Subcutaneous adipose tissue (tissue), 4 donors: ENCODE measurements around the gene TNFRSF4. TPM values are rescaled to one million over a fixed set of nuclear protein-coding genes. Genes with fewer than 3 reads are reported as not detected.

Source experiments
- CTCF ChIP-seq: fragments of 450-650 bp; IDR thresholded peaks from one replicate; pipeline ENCODE4 v1.5.1; 2016; ENCODE audit warnings: low read depth, mild to moderate bottlenecking, control low read depth, antibody characterized with exemption, moderate library complexity
- total RNA-seq, 4 donors: library from RNA; depleted of rRNA; stranded (reverse); fragments of >200 nt; gene quantifications; one replicate each; pipeline ENCODE4 v1.1.0, GENCODE V29; 2016

Gene TNFRSF4
- total RNA-seq, 4 donors from 2014 or later: 0.68 to 4.7 (median 1.6) TPM; not detected in 1

DNA sequence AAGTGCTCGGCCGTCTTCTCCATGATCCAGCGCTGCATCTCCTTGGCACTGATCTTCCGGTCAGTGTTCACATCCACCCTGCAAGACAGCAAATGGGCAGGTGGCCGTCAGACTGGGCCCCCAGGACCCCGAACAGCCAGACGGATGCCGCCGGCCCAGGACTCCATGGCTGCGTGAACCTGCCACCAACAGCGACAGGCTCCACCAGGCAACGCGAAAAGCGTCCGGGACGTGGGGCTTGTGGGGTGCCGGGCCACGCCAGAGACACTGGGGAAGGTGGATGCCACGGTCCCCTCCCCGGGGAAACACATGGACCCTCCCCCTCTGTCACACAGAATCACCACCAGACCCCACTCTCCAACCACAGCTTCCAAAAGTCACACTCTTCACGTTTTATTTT lies 9.9 kb upstream of the TNFRSF4 start:
- no peak for TF ChIP-seq CTCF

GRCh38 chr1:1223321-1223720 lies 9.4 kb upstream of the TNFRSF4 start:
- TF ChIP-seq CTCF: no peak

DNA sequence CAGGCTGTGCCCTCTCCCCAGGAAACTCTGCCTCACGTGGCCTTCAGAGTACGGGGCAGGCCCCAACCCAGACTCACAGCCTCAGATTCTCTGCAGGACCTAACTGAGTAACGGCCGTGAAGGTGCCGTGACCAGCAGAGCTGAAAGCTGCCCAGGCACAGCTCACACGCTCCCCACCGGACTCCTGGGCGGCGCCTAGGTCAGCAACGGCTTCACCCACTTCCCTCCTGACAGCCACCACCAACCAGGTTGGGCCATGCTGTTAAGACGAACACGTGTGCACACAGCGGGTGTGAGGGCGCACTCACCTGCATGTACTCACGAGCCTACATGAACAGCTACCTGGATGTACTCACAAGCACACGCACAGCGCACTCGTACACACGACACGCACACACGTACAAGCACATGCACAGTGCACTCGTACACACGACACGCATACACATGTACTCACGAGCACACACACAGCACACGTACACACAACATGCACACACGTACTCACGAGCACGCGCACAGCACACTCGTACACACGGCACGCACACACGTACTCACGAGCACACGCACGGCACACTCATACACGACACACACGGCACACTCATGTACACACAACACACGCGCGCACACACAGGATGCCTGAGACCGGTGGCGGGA lies 8.7 kb upstream of the TNFRSF4 start:
- TF ChIP-seq CTCF: no peak

DNA sequence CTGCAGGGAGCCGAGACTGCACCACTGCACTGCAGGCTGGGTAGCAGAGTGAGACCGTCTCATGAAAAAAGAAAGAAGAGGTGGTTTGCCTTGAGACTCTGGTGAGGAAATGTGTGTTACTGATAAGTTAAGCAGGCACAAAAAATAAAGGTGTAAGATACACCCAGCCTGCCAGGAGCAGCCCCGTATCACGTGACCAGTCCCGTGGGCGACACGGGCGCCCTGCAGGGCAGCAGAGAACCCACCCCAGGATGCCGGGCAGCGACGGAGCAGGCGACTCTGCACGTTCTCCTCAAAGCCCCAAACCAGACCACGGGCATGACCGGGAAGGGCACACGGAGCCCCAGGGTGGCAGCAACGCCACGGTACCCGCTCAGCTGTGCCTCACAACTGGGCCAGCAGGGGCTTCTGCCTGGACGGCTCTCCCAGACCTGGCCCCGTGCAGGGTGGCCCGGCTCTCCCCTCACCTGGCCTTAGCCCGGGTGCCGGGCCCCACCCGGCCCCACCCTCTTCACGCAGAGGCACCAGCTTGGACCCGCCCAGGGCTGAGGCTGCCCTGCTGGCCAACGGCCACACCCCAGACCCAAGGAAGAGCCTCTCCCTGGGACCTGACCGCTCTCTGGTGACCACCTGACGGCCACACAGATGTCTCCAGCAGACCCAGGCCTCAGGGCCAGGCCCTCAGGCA lies 8.1 kb upstream of the TNFRSF4 start:
- TF ChIP-seq CTCF: no peak

GRCh38 chr1:1220197-1220596 lies 6.2 kb upstream of the TNFRSF4 start:
- TF ChIP-seq CTCF: no peak

DNA sequence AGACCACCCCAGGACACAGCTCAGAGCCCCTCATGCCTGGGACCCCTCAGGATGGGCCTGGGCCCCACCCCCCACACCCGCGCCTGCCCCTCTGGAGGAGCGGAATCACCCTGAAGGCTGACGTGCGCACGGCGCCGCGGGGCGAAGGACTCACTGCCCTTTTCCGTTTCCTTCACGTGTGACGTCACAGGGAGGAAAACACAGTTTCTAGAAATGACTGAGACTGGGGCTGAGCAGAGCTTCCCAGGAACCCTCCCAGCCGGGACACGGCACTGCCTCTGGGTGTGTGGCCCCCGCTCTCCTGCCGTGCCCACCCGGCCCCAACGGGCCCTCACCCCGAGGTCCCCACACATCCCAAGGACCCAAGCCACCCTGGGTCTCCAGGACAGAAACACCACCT lies 5.4 kb upstream of the TNFRSF4 start:
- no peak for TF ChIP-seq CTCF

GRCh38 chr1:1218524-1219200 lies 4.7 kb upstream of the TNFRSF4 start:
- TF ChIP-seq CTCF: no peak
